HL-60 (cell line): ENCODE measurements around the gene WNT5B.

ENCODE experiments used
- DNase-seq, 2 experiments: peaks; one replicate each; pipeline ENCODE4 v3.0.0-alpha.2; 2010 to 2020; ENCODE audit warnings: low read depth in 1 of 2, low spot score in 1 of 2
- H3K27ac ChIP-seq: fragments of 250-450 bp; sonication (Bioruptor Pico); replicated peaks from 2 replicates; pipeline ENCODE4 v1.5.1; 2020; ENCODE audit warnings: mild to moderate bottlenecking, moderate library complexity
- H3K27me3 ChIP-seq: fragments of 250-450 bp; sonication (Bioruptor Pico); 2 replicates; pipeline ENCODE4 v1.5.1; 2021; ENCODE audit warnings: mild to moderate bottlenecking, moderate library complexity; ENCODE audit not compliant: insufficient read depth, poor library complexity, severe bottlenecking
- H3K4me3 ChIP-seq: replicated peaks from 2 replicates; pipeline ENCODE4 v1.5.1; 2011; ENCODE audit warnings: mild to moderate bottlenecking, control low read depth, low read length; ENCODE audit not compliant: insufficient read depth
- GABPA ChIP-seq: IDR thresholded peaks from 2 replicates; pipeline ENCODE4 v1.6.1; 2012; ENCODE audit warnings: low read depth
- POLR2AphosphoS5 ChIP-seq: IDR thresholded peaks from 2 replicates; pipeline ENCODE4 v1.6.1; 2012; ENCODE audit warnings: low read depth
- SPI1 ChIP-seq: IDR thresholded peaks from 2 replicates; pipeline ENCODE4 v1.6.1; 2012; ENCODE audit warnings: low read depth, mild to moderate bottlenecking, borderline replicate concordance
- TF ChIP-seq, protein P1 (sequence below): IDR thresholded peaks from 2 replicates; pipeline ENCODE4 v1.6.1; 2012; ENCODE audit warnings: low read depth; ENCODE audit not compliant: insufficient replicate concordance
- TF ChIP-seq, protein P2 (sequence below): IDR thresholded peaks from one replicate; pipeline ENCODE4 v1.5.1; 2011; ENCODE audit warnings: low read length, control low read depth, inconsistent platforms; ENCODE audit not compliant: insufficient read depth

WNT5B gene

DNA sequence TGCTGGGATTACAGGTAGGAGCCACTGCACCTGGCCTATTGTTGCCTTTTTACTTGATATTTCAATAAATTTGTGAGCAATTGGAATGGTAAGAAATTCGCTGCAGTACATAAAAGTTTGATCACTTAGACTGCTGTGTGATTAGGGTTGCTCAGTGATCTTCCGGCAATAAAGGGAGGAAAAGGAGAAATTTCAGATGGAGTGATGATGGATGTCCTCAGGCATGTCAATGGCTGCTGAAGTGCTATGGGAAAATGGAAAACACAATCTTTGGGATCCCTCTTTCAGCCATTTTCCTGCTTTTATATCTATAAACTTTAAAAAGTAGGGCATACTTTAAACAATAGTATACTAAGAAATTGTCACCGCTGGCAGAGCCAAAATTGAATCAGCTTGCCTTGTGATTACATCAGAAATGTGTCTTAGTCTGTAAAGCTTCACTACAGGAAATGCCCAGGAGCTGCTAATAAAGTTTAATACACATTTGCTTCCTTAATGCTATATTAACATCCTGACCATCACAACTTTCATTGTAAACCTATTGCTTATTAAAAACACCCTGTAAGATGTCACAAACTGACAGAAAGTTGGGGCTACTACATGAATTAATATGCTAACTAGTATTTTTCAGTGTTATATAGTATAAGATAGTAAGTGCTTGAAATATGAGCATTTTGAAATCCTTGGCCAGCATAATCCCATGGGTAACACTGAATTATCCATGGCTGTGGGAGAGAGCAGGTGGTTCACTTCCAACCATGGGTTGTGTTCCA, 20.9 kb upstream of the WNT5B start:
- peak overlapping the region; percentile 55 for H3K27ac ChIP-seq

DNA sequence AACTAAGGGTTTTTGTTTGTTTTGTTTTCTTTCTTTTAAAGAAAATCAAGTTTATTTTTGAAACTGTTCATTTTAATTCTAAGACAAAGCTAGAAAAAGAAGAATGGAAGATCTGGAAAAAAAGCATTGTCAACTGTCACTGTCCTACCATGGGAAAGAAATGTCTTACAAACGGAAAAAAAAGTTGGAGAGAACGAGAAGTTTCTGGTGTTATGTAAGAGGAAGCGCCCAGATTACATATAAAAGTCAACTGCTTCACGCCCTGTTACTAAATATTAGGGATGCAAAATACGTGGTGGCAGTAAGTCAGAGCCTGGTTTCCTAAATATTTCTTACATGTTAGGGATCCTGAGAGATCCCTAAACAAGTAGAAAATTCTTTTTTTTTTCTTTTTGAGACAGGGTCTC, 20.3 kb upstream of the WNT5B start:
- H3K27ac ChIP-seq = peak overlapping the region; percentile 55
- no peaks in the 10 kb centered on the region for H3K27me3 ChIP-seq
- peak in 1 of 2 experiments; percentile 55 for DNase-seq
- TF ChIP-seq GABPA (no peak), POLR2AphosphoS5 (no peak), SPI1 (peak; percentile 36; the same call in 1 of the 2 replicates)
- TF ChIP-seq, protein P1, sequence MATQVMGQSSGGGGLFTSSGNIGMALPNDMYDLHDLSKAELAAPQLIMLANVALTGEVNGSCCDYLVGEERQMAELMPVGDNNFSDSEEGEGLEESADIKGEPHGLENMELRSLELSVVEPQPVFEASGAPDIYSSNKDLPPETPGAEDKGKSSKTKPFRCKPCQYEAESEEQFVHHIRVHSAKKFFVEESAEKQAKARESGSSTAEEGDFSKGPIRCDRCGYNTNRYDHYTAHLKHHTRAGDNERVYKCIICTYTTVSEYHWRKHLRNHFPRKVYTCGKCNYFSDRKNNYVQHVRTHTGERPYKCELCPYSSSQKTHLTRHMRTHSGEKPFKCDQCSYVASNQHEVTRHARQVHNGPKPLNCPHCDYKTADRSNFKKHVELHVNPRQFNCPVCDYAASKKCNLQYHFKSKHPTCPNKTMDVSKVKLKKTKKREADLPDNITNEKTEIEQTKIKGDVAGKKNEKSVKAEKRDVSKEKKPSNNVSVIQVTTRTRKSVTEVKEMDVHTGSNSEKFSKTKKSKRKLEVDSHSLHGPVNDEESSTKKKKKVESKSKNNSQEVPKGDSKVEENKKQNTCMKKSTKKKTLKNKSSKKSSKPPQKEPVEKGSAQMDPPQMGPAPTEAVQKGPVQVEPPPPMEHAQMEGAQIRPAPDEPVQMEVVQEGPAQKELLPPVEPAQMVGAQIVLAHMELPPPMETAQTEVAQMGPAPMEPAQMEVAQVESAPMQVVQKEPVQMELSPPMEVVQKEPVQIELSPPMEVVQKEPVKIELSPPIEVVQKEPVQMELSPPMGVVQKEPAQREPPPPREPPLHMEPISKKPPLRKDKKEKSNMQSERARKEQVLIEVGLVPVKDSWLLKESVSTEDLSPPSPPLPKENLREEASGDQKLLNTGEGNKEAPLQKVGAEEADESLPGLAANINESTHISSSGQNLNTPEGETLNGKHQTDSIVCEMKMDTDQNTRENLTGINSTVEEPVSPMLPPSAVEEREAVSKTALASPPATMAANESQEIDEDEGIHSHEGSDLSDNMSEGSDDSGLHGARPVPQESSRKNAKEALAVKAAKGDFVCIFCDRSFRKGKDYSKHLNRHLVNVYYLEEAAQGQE = no peak
- TF ChIP-seq, protein P2, sequence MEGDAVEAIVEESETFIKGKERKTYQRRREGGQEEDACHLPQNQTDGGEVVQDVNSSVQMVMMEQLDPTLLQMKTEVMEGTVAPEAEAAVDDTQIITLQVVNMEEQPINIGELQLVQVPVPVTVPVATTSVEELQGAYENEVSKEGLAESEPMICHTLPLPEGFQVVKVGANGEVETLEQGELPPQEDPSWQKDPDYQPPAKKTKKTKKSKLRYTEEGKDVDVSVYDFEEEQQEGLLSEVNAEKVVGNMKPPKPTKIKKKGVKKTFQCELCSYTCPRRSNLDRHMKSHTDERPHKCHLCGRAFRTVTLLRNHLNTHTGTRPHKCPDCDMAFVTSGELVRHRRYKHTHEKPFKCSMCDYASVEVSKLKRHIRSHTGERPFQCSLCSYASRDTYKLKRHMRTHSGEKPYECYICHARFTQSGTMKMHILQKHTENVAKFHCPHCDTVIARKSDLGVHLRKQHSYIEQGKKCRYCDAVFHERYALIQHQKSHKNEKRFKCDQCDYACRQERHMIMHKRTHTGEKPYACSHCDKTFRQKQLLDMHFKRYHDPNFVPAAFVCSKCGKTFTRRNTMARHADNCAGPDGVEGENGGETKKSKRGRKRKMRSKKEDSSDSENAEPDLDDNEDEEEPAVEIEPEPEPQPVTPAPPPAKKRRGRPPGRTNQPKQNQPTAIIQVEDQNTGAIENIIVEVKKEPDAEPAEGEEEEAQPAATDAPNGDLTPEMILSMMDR = no peak
- no peak overlapping the region for H3K4me3 ChIP-seq

More for the DNA sequence above, 20.9 kb upstream of the WNT5B start:
- DNase-seq = no peak
- TF ChIP-seq, protein P2 = no peak
- TF ChIP-seq GABPA (no peak), SPI1 (no peak), POLR2AphosphoS5 (no peak)
- TF ChIP-seq, protein P1 = no peak
- H3K27me3 ChIP-seq = no peaks in the 10 kb centered on the region
- H3K4me3 ChIP-seq = no peak overlapping the region

DNA sequence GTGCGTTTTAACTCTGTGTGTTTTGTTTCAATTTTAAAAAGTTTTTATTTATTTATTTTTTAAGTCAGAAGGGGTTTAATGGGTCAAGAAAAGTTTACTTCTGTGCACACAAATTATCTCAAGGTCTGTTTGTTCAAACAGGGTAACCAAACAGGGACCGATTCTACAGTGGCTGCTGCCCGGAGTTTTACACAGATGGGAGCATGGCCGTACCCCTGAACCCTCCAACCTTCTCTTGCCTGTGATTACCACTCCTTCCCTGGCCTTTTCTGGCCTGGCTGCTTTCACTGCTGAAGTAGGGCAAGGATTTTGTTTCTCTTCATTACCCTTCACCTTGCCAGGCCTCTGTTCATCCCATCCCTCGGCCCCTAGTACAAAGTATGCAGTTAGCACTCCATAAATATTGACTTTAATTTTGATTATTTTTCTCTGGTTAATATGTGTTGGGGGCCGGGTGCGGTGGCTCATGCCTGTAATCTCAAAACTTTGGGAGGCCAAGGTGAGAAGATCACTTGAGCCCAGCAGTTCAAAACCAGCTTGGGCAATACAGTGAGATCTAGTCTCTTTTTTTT, 18.9 kb upstream of the WNT5B start:
- TF ChIP-seq GABPA (no peak), SPI1 (no peak), POLR2AphosphoS5 (no peak)
- TF ChIP-seq, protein P1 = no peak
- TF ChIP-seq, protein P2 = no peak
- Histone ChIP-seq H3K27me3 (no peaks in the 10 kb centered on the region), H3K27ac (no peak overlapping the region), H3K4me3 (no peak overlapping the region)
- no peak for DNase-seq
